WTC11 (cell line): ENCODE data around the gene TEX261.

Source experiments
- CDX4 ChIP-seq: fragments of 250-450 bp; sonication (Bioruptor Pico); IDR thresholded peaks from 2 replicates; pipeline ENCODE4 v1.9.0; 2021; ENCODE audit warnings: moderate library complexity, mild to moderate bottlenecking, inconsistent platforms, borderline replicate concordance
- JUN ChIP-seq: sonication (generic); formaldehyde crosslinking; IDR thresholded peaks from 2 replicates; pipeline ENCODE4 v1.8.0; 2023; ENCODE audit warnings: mild to moderate bottlenecking, missing genetic modification reagents
- NFATC4 ChIP-seq: fragments of 250-450 bp; sonication (Bioruptor Pico); IDR thresholded peaks from 2 replicates; pipeline ENCODE4 v1.9.0; 2021; ENCODE audit warnings: mild to moderate bottlenecking
- NR1H2 ChIP-seq: sonication (generic); formaldehyde crosslinking; IDR thresholded peaks from 2 replicates; pipeline ENCODE4 v1.9.0; 2021; ENCODE audit warnings: mild to moderate bottlenecking, moderate library complexity, missing genetic modification reagents
- ZMAT4 ChIP-seq: fragments of 250-450 bp; sonication (Bioruptor Pico); IDR thresholded peaks from 2 replicates; pipeline ENCODE4 v1.9.0; 2021; ENCODE audit warnings: mild to moderate bottlenecking
- TF ChIP-seq, protein P1 (sequence below): fragments of 200-600 bp; IDR thresholded peaks from 2 replicates; pipeline ENCODE4 v1.8.0; 2022; ENCODE audit warnings: antibody characterized with exemption
- TF ChIP-seq, protein P2 (sequence below): sonication (generic); formaldehyde crosslinking; IDR thresholded peaks from 2 replicates; pipeline ENCODE4 v1.8.0; 2022; ENCODE audit warnings: mild to moderate bottlenecking, missing genetic modification reagents
- TF ChIP-seq, protein P3 (sequence below): sonication (generic); formaldehyde crosslinking; IDR thresholded peaks from 2 replicates; pipeline ENCODE4 v1.8.1; 2022; ENCODE audit warnings: low read depth, mild to moderate bottlenecking, moderate library complexity, missing genetic modification reagents, borderline replicate concordance

DNA sequence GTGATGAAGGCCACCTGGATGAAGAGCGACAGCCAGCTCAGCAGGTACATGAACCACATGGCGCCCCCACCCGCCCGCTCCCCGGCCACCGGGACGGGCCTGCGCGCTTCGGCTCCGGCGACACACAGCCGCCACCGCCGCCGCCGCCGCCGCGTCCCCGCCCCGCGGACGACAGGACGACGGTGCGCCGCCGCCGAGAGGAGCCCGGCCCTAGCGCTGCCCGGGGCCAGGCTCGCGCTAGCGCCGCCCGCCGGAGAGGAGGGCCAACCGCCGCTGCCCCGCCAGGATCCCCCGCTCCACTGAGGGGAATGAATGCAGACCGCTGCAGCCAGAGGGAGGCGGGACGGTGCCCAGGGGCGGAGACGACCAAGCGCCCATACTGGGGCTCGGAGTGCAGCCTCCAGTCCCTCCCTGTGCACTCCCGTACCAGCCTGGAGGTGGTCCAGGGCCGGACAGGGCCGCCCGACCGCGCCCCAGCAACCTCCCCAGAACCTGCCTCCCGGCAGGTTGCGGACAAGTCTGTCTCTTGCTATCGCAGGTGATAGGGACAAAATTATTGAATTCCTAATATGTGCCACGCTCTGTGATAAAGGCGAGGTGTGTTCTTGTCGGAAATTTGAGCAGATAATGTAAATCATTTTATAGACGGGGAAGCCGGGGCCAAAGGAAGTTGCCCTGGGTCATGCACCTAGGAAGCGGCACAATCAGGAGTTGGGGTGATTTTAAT lies at the start of gene TEX261:
- TF ChIP-seq NR1H2 = no peak
- TF ChIP-seq, protein P1, sequence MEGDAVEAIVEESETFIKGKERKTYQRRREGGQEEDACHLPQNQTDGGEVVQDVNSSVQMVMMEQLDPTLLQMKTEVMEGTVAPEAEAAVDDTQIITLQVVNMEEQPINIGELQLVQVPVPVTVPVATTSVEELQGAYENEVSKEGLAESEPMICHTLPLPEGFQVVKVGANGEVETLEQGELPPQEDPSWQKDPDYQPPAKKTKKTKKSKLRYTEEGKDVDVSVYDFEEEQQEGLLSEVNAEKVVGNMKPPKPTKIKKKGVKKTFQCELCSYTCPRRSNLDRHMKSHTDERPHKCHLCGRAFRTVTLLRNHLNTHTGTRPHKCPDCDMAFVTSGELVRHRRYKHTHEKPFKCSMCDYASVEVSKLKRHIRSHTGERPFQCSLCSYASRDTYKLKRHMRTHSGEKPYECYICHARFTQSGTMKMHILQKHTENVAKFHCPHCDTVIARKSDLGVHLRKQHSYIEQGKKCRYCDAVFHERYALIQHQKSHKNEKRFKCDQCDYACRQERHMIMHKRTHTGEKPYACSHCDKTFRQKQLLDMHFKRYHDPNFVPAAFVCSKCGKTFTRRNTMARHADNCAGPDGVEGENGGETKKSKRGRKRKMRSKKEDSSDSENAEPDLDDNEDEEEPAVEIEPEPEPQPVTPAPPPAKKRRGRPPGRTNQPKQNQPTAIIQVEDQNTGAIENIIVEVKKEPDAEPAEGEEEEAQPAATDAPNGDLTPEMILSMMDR = no peak
- TF ChIP-seq JUN = no peak
- TF ChIP-seq, protein P2, sequence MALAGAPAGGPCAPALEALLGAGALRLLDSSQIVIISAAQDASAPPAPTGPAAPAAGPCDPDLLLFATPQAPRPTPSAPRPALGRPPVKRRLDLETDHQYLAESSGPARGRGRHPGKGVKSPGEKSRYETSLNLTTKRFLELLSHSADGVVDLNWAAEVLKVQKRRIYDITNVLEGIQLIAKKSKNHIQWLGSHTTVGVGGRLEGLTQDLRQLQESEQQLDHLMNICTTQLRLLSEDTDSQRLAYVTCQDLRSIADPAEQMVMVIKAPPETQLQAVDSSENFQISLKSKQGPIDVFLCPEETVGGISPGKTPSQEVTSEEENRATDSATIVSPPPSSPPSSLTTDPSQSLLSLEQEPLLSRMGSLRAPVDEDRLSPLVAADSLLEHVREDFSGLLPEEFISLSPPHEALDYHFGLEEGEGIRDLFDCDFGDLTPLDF (CRISPR knock-in tag) = no peak
- TF ChIP-seq CDX4 (CRISPR knock-in tag) = no peak
- TF ChIP-seq, protein P3, sequence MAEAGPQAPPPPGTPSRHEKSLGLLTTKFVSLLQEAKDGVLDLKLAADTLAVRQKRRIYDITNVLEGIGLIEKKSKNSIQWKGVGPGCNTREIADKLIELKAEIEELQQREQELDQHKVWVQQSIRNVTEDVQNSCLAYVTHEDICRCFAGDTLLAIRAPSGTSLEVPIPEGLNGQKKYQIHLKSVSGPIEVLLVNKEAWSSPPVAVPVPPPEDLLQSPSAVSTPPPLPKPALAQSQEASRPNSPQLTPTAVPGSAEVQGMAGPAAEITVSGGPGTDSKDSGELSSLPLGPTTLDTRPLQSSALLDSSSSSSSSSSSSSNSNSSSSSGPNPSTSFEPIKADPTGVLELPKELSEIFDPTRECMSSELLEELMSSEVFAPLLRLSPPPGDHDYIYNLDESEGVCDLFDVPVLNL (CRISPR knock-in tag) = no peak
- no peak for TF ChIP-seq ZMAT4 (CRISPR knock-in tag)
- TF ChIP-seq NFATC4 = no peak
